HEK293 (cell line): ENCODE measurements around the gene NAV1.

Experiments
- CTCF ChIA-PET: fragments of 350-600 bp; formaldehyde crosslinking; extraction: SDS; loops from one replicate; lab custom pipeline; 2021; ENCODE audit warnings: antibody characterized with exemption; lab: Yijun Ruan, JAX
- POLR2A ChIA-PET: fragments of 300-600 bp; formaldehyde crosslinking; extraction: SDS; loops from one replicate; lab custom pipeline; 2020; ENCODE audit warnings: antibody characterized with exemption, inconsistent platforms; lab: Yijun Ruan, JAX
- H3K27ac ChIP-seq: fragments of 200-500 bp; sonication (Bioruptor generic); 2 replicates; pipeline ENCODE4 v1.5.1; 2014; ENCODE audit warnings: low read depth, low read length, control low read depth, inconsistent platforms; ENCODE audit errors: extremely low read depth
- H3K36me3 ChIP-seq, 2 experiments: fragments of 200-500 bp in 1 of 2; sonication (Bioruptor generic) in 1 of 2; 1 replicate in 1 of 2; 2 replicates in 1 of 2; pipeline ENCODE4 v1.5.1; 2014 to 2017; ENCODE audit warnings: inconsistent platforms in 2 of 2, low read length in 2 of 2; ENCODE audit not compliant: control insufficient read depth in 2 of 2, insufficient read depth in 1 of 2
- H3K4me1 ChIP-seq: fragments of 200-500 bp; sonication (Bioruptor generic); 2 replicates; pipeline ENCODE4 v1.5.1; 2014; ENCODE audit warnings: mild to moderate bottlenecking, low read length, inconsistent platforms; ENCODE audit not compliant: control insufficient read depth, insufficient read depth
- H3K4me3 ChIP-seq: 2 replicates; pipeline ENCODE4 v1.5.1; 2011; ENCODE audit warnings: low read depth, mild to moderate bottlenecking, control low read depth, low read length, moderate library complexity
- H3K9me3 ChIP-seq: fragments of 200-500 bp; sonication (Bioruptor generic); 2 replicates; pipeline ENCODE4 v1.5.1; 2014; ENCODE audit warnings: low read depth, low read length, inconsistent platforms; ENCODE audit not compliant: control insufficient read depth, insufficient read depth
- FEZF1 ChIP-seq: fragments of 450-650 bp; formaldehyde crosslinking; IDR thresholded peaks from 2 replicates; pipeline ENCODE4 v1.5.1; 2016; ENCODE audit warnings: missing biosample characterization, missing genetic modification characterization
- GLIS2 ChIP-seq: fragments of 450-650 bp; formaldehyde crosslinking; IDR thresholded peaks from 2 replicates; pipeline ENCODE4 v1.5.1; 2016; ENCODE audit warnings: missing biosample characterization, missing genetic modification characterization
- HOXD13 ChIP-seq: sonication (generic); formaldehyde crosslinking; IDR thresholded peaks from 2 replicates; pipeline ENCODE4 v1.8.0; 2022; ENCODE audit warnings: missing genetic modification reagents, borderline replicate concordance
- INSM2 ChIP-seq: fragments of 450-650 bp; formaldehyde crosslinking; IDR thresholded peaks from 2 replicates; pipeline ENCODE4 v1.5.1; 2016; ENCODE audit warnings: missing biosample characterization, missing genetic modification characterization
- KLF1 ChIP-seq: fragments of 450-650 bp; formaldehyde crosslinking; IDR thresholded peaks from 2 replicates; pipeline ENCODE4 v1.5.1; 2016; ENCODE audit warnings: missing biosample characterization, missing genetic modification characterization
- KLF16 ChIP-seq: fragments of 450-650 bp; formaldehyde crosslinking; IDR thresholded peaks from 2 replicates; pipeline ENCODE4 v1.5.1; 2017; ENCODE audit warnings: missing biosample characterization, missing genetic modification characterization
- PRDM1 ChIP-seq: fragments of 450-650 bp; formaldehyde crosslinking; IDR thresholded peaks from 2 replicates; pipeline ENCODE4; 2016; ENCODE audit warnings: missing biosample characterization, missing genetic modification characterization
- SP3 ChIP-seq: fragments of 450-650 bp; formaldehyde crosslinking; IDR thresholded peaks from 2 replicates; pipeline ENCODE4 v1.5.1; 2016; ENCODE audit warnings: missing biosample characterization, missing genetic modification characterization
- SP7 ChIP-seq: fragments of 450-650 bp; formaldehyde crosslinking; IDR thresholded peaks from 2 replicates; pipeline ENCODE4 v1.5.1; 2016; ENCODE audit warnings: missing biosample characterization, missing genetic modification characterization
- ZBTB17 ChIP-seq: fragments of 450-650 bp; formaldehyde crosslinking; IDR thresholded peaks from 2 replicates; pipeline ENCODE4 v1.5.1; 2016; ENCODE audit warnings: missing biosample characterization, missing genetic modification characterization
- ZBTB48 ChIP-seq: fragments of 450-650 bp; formaldehyde crosslinking; IDR thresholded peaks from 2 replicates; pipeline ENCODE4 v1.5.1; 2016; ENCODE audit warnings: missing biosample characterization, missing genetic modification characterization
- ZBTB6 ChIP-seq: fragments of 450-650 bp; formaldehyde crosslinking; IDR thresholded peaks from 2 replicates; pipeline ENCODE4 v1.5.1; 2017; ENCODE audit warnings: missing biosample characterization, missing genetic modification characterization
- ZFHX2 ChIP-seq: fragments of 450-650 bp; formaldehyde crosslinking; conservative IDR thresholded peaks from 2 replicates; pipeline ENCODE4 v1.5.1; 2016; ENCODE audit warnings: missing biosample characterization, missing genetic modification characterization
- ZFP41 ChIP-seq: fragments of 450-650 bp; formaldehyde crosslinking; IDR thresholded peaks from 2 replicates; pipeline ENCODE4 v1.5.1; 2016; ENCODE audit warnings: missing biosample characterization, missing genetic modification characterization, borderline replicate concordance
- ZNF10 ChIP-seq: fragments of 450-650 bp; formaldehyde crosslinking; IDR thresholded peaks from 2 replicates; pipeline ENCODE4 v1.5.1; 2017; ENCODE audit warnings: missing biosample characterization, missing genetic modification characterization
- ZNF112 ChIP-seq: fragments of 450-650 bp; formaldehyde crosslinking; IDR thresholded peaks from 2 replicates; pipeline ENCODE4 v1.5.0; 2017; ENCODE audit warnings: missing biosample characterization, missing genetic modification characterization
- ZNF146 ChIP-seq: fragments of 450-650 bp; formaldehyde crosslinking; IDR thresholded peaks from 2 replicates; pipeline ENCODE4 v1.5.1; 2016; ENCODE audit warnings: missing biosample characterization, missing genetic modification characterization
- ZNF16 ChIP-seq: fragments of 450-650 bp; formaldehyde crosslinking; IDR thresholded peaks from 2 replicates; pipeline ENCODE4 v1.5.1; 2016; ENCODE audit warnings: low read depth, missing biosample characterization, missing genetic modification characterization
- ZNF169 ChIP-seq: fragments of 450-650 bp; formaldehyde crosslinking; IDR thresholded peaks from 2 replicates; pipeline ENCODE4 v1.5.1; 2016; ENCODE audit warnings: missing biosample characterization, missing genetic modification characterization
- ZNF274 ChIP-seq, 2 experiments: fragments of 200-500 bp in 1 of 2; fragments of 450-650 bp in 1 of 2; sonication (Bioruptor generic) in 1 of 2; formaldehyde crosslinking in 1 of 2; IDR thresholded peaks; 2 replicates each; pipeline versions ENCODE4 v1.5.1 to v1.6.1; 2014 to 2016; ENCODE audit warnings: borderline replicate concordance in 1 of 2, inconsistent platforms in 1 of 2, low read length in 1 of 2, missing biosample characterization in 1 of 2, missing genetic modification characterization in 1 of 2
- ZNF350 ChIP-seq: fragments of 450-650 bp; formaldehyde crosslinking; IDR thresholded peaks from 2 replicates; pipeline ENCODE4 v1.5.0; 2017; ENCODE audit warnings: missing biosample characterization, mild to moderate bottlenecking, missing genetic modification characterization
- ZNF529 ChIP-seq: fragments of 450-650 bp; formaldehyde crosslinking; IDR thresholded peaks from 2 replicates; pipeline ENCODE4 v1.5.1; 2017; ENCODE audit warnings: missing genetic modification characterization, missing biosample characterization; ENCODE audit not compliant: insufficient replicate concordance
- ZNF549 ChIP-seq: fragments of 450-650 bp; IDR thresholded peaks from 2 replicates; pipeline ENCODE4 v1.5.1; 2018; ENCODE audit warnings: missing biosample characterization, missing genetic modification characterization, mild to moderate bottlenecking, inconsistent platforms, moderate library complexity
- ZNF596 ChIP-seq: fragments of 450-650 bp; IDR thresholded peaks from 2 replicates; pipeline ENCODE4 v1.5.0; 2018; ENCODE audit warnings: missing biosample characterization, mild to moderate bottlenecking, missing genetic modification characterization, moderate library complexity
- ZNF624 ChIP-seq: fragments of 450-650 bp; formaldehyde crosslinking; IDR thresholded peaks from 2 replicates; pipeline ENCODE4 v1.5.1; 2017; ENCODE audit warnings: missing biosample characterization, missing genetic modification characterization
- ZNF670 ChIP-seq: fragments of 450-650 bp; formaldehyde crosslinking; IDR thresholded peaks from 2 replicates; pipeline ENCODE4 v1.5.1; 2016; ENCODE audit warnings: missing biosample characterization, missing genetic modification characterization, low read depth
- ZNF701 ChIP-seq: fragments of 450-650 bp; formaldehyde crosslinking; IDR thresholded peaks from 2 replicates; pipeline ENCODE4 v1.5.1; 2016; ENCODE audit warnings: missing biosample characterization, missing genetic modification characterization
- ZNF776 ChIP-seq: fragments of 450-650 bp; formaldehyde crosslinking; IDR thresholded peaks from 2 replicates; pipeline ENCODE4 v1.5.0; 2017; ENCODE audit warnings: missing biosample characterization, missing genetic modification characterization, borderline replicate concordance
- ZNF785 ChIP-seq: fragments of 450-650 bp; formaldehyde crosslinking; IDR thresholded peaks from 2 replicates; pipeline ENCODE4 v1.5.1; 2016; ENCODE audit warnings: missing biosample characterization, missing genetic modification characterization
- ZNF843 ChIP-seq: fragments of 450-650 bp; formaldehyde crosslinking; IDR thresholded peaks from 2 replicates; pipeline ENCODE4 v1.5.1; 2016; ENCODE audit warnings: missing biosample characterization, missing genetic modification characterization

The NAV1 gene

GRCh38 chr1:201531551-201532425, 7.1 kb upstream of the NAV1 start (continued):
- TF ChIP-seq ZNF776 (tag by site-specific recombination) (no peak), ZNF10 (tag by site-specific recombination) (no peak), INSM2 (tag by site-specific recombination) (no peak), ZNF701 (tag by site-specific recombination) (no peak), ZNF112 (tag by site-specific recombination) (no peak), ZNF785 (tag by site-specific recombination) (no peak), ZFP41 (tag by site-specific recombination) (no peak)

DNA sequence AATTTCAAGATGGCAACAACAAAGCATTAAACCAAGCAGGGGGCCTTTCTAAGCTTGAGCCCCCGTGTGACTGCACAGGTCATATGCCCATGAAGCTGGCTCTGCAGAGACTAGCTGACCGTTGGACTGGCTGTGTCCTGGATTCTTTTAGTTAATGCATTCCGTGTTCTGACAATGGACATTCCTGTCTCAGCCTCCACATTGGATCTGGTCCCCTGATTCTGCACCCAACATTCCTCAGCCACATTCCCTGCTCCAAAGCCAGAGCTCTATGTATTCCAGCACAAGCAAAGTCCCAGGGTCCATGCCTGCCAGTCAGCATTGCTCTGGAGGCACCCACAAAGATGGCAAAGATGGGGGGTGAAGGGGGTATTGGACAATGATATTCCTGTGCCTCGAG, 5.1 kb upstream of the NAV1 start:
- no peak overlapping the region for H3K4me3 ChIP-seq
- TF ChIP-seq ZNF169: no peak
- TF ChIP-seq ZNF274 (IDR thresholded peaks at IDR 0.05; ENCODE audit: low read length): no peak
- no peak for TF ChIP-seq ZNF274 (tag by site-specific recombination; IDR thresholded peaks at IDR 0.05; ENCODE audit: borderline replicate concordance)
- no peak for TF ChIP-seq ZNF624
- no peak for TF ChIP-seq GLIS2 (tag by site-specific recombination)
- TF ChIP-seq HOXD13: no peak
- no peak for TF ChIP-seq ZNF350 (tag by site-specific recombination)
- TF ChIP-seq ZBTB6: no peak
- TF ChIP-seq KLF16 (tag by site-specific recombination): no peak
- TF ChIP-seq ZNF529 (tag by site-specific recombination): no peak
- TF ChIP-seq ZNF549: no peak
- TF ChIP-seq ZNF16 (tag by site-specific recombination): no peak
- H3K36me3 ChIP-seq: no peaks in the 10 kb centered on the region
- peaks cover 4% of the 10 kb centered on the region; the same call in 1 of the 2 replicates for H3K4me1 ChIP-seq
- no peak overlapping the region for H3K27ac ChIP-seq
- H3K9me3 ChIP-seq: no peaks in the 10 kb centered on the region
- CTCF ChIA-PET: interaction anchor here (0.7 to 7.2 kb wide), 9 partner anchors 20 to 424 kb away, joined by 3 to 51 read pairs (median 13); no protein-coding TSS in a partner anchor
- POLR2A ChIA-PET: no interaction called here

DNA sequence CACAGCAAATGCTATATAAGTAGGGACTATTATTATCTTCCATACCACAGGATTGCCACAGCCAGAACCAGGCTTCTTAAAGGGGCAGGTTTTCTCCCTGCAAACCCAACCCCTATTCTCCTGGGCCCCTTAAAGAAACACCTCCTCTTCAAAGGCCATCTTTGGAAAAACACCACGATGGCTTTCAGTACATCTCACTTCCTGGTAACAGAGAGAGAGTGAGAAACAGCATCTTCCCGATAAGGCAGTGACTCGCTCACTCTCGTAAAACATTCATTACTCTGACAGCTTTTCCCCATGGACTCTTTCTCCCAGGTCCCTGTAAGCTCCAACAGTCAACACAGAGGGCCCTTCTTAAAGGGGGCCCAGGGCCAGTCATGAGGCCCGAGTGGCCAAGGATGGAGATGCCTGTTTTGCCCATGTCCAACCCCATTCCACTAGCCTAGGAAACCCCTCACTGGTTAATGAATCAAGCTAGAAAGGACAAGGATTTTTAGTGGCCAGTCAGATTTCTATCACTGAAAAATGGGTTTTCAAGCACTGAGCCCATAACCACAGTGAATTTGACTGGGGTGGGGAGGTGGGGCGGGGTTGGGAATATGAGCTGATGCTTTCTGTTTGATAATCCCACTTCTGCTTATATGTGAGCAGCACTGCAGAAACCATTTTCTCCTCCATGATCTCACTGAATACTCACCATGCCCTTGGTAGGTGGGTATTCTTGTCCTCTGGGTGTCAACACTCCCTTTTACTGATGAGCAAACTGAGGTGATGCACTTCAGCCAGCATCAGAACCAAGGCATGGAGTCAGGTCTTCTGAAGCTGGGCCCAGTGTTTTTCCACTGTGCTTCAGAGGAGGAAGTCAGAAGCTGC, 3.6 kb upstream of the NAV1 start:
- H3K9me3 ChIP-seq: no peaks in the 10 kb centered on the region
- H3K27ac ChIP-seq: no peak overlapping the region; the same call in 1 of the 2 replicates
- POLR2A ChIA-PET: interaction anchor here (0.5 kb wide), 1 partner anchor 87 kb away, joined by 3 read pairs; no protein-coding TSS in a partner anchor
- H3K4me1 ChIP-seq: peaks cover 4% of the 10 kb centered on the region; the same call in 1 of the 2 replicates
- H3K36me3 ChIP-seq: no peaks in the 10 kb centered on the region
- H3K4me3 ChIP-seq: no peak overlapping the region
- CTCF ChIA-PET: interaction anchor here (0.8 to 7.2 kb wide), 12 partner anchors 16 to 345 kb away, joined by 3 to 51 read pairs (median 12); no protein-coding TSS in a partner anchor
- peak; percentile 88 for TF ChIP-seq PRDM1
- no peak for TF ChIP-seq ZNF274 (IDR thresholded peaks at IDR 0.05; ENCODE audit: low read length)
- no peak for TF ChIP-seq ZNF274 (tag by site-specific recombination; IDR thresholded peaks at IDR 0.05; ENCODE audit: borderline replicate concordance)
- TF ChIP-seq ZBTB17 (tag by site-specific recombination): 0 out of 2 replicates have a peak, but pooled peaks have one; percentile 37
- peak; percentile 79; the same call in 1 of the 2 replicates for TF ChIP-seq ZBTB48 (tag by site-specific recombination)
- no peak for TF ChIP-seq ZNF146 (tag by site-specific recombination)
- 0 out of 2 replicates have a peak, but pooled peaks have one; percentile 11 for TF ChIP-seq SP3 (tag by site-specific recombination)
- 0 out of 2 replicates have a peak, but pooled peaks have one; percentile 20 for TF ChIP-seq ZNF843
- TF ChIP-seq SP7 (tag by site-specific recombination): peak; percentile 40; the same call in 1 of the 2 replicates
- TF ChIP-seq KLF1 (tag by site-specific recombination): peak; percentile 51
- no peak for TF ChIP-seq ZNF670 (tag by site-specific recombination)
- TF ChIP-seq ZFHX2: no peak
- peak; percentile 57; the same call in 1 of the 2 replicates for TF ChIP-seq ZNF596 (tag by site-specific recombination)
- TF ChIP-seq FEZF1 (tag by site-specific recombination): peak; percentile 26; the same call in 1 of the 2 replicates
